Epithelial cell of esophagus (primary cell): ENCODE results near the gene ERFL.

Source experiments
- DNase-seq: peaks from one replicate; pipeline ENCODE4 v3.0.0; 2010; ENCODE audit warnings: low read depth
- H3K4me3 ChIP-seq: 2 replicates; pipeline ENCODE4 v1.5.1; 2011; ENCODE audit warnings: mild to moderate bottlenecking, low read length, control low read depth
- TF ChIP-seq, protein P1 (sequence below): IDR thresholded peaks from 2 replicates; pipeline ENCODE4 v1.5.1; 2011; ENCODE audit warnings: low read depth, mild to moderate bottlenecking, low read length, control low read depth, inconsistent platforms; ENCODE audit not compliant: insufficient read depth; ENCODE audit errors: missing control alignments

The ERFL gene

DNA sequence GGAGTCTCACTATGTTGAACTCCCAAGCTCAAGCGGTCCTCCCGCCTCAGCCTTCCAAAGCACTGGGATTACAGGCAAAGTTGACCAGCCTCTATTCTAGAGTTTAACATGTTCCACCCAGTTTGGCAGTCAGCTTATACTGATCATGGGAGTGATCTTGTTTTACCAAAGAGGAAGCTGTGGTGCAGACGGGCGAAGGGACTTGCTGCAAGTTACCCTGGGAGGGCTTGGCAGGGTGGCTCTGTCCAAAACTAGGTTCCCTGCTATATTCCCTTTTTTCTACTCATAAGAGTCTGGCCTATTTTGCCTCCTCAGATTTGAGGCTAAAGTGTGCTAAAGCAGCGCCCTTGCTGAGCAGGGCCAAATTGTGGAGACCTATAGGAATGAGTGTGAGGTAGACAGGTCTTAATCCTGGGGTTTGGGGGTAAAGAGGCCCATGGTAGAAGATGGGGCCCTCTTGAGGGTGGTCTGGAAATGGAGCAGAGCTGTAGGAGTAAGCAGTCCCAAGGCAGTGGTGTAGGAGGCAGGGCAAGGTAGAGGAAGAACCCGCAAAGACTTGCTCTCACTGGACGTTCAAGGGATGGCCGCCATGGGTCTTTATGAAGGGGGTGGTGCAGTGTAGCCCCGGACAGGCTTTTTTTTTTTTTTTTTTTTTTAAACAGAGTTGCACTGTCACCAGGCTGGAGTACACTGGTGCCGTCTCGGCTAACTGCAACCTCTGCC is 64.9 kb downstream of the ERFL start:
- TF ChIP-seq, protein P1, sequence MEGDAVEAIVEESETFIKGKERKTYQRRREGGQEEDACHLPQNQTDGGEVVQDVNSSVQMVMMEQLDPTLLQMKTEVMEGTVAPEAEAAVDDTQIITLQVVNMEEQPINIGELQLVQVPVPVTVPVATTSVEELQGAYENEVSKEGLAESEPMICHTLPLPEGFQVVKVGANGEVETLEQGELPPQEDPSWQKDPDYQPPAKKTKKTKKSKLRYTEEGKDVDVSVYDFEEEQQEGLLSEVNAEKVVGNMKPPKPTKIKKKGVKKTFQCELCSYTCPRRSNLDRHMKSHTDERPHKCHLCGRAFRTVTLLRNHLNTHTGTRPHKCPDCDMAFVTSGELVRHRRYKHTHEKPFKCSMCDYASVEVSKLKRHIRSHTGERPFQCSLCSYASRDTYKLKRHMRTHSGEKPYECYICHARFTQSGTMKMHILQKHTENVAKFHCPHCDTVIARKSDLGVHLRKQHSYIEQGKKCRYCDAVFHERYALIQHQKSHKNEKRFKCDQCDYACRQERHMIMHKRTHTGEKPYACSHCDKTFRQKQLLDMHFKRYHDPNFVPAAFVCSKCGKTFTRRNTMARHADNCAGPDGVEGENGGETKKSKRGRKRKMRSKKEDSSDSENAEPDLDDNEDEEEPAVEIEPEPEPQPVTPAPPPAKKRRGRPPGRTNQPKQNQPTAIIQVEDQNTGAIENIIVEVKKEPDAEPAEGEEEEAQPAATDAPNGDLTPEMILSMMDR, result no peak
- peak overlapping the region; percentile 1 for H3K4me3 ChIP-seq

DNA sequence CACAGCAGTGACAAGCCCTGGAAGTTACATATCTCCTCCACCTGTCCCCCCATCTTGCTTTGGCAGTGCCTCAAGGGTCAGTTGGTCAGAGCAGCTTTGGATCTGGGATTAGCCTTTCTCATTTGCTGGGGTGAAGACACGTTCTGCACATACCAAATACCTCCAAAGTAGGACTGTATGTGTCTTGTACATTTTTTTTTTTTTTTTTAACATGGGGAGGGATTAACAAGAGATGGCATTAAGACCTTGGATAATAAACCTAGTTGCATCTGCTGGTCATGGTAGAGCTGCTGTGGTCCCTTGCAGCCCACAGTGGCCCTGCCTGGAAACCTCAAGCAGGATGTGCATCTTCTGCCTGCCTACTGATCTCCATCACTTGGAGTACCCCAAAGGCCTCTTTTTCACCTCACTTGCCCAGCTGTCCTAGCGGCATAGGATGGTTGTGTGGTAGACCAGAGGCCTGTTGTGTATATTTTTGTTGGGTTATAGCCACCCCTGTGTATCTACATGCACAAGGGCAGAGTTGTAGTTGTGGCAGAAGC is 65.7 kb downstream of the ERFL start:
- H3K4me3 ChIP-seq, result peak overlapping the region; percentile 94
- TF ChIP-seq, protein P1, result no peak
- DNase-seq, result no peak

More for the DNA sequence above, 64.9 kb downstream of the ERFL start:
- no peak for DNase-seq

DNA sequence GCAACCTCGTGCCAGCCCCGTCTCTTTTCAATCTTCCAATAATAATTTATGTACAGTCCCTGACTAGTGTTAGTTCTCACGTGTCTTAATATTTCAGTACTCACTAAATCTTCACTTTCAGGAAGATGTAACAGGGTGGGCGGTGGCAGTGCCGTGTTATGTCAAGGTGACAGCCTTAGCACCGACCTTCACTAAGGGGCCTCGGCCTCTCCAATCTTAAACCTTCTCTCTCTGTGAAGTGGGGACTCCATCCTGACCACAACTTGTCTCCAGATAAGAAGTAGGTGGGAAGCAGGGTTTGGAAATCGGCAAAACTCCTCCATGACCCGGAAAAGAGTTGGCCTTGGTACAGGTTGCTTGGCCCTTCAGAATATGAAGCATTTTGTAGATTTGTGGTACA is 66.4 kb downstream of the ERFL start:
- no peak for DNase-seq
- TF ChIP-seq, protein P1, result no peak
- peak overlapping the region; percentile 94 for H3K4me3 ChIP-seq

DNA sequence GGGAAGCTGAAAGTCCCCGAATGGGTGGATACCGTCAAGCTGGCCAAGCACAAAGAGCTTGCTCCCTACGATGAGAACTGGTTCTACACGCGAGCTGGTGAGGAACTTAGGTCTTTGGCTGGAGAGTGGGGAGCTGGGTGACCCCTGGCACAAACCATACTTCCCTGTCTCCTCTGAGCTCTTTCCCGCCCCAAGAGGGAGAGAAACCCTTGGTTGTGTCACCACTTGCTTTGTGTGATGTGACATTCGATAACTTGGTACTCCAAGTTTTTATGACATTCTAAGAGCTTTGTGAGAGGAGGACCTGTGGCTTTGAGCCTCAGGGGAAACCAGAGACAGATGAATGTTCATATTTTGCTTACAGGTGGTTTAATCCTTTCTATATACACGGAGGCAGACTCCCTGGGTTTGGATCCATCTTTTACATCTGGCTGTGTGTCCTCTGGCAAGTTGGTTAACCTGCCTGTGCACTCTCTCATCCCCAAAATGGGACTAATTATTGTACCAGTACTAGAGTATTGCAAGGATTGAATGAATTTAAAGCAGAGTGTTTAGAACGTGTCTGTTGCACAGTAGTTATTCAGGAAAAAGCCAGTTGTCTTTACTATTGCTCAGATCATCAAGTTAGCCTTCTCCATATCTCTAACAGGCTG is 67.0 kb downstream of the ERFL start:
- peak; percentile 13 for DNase-seq
- peak overlapping the region; percentile 94 for H3K4me3 ChIP-seq
- TF ChIP-seq, protein P1, result no peak

DNA sequence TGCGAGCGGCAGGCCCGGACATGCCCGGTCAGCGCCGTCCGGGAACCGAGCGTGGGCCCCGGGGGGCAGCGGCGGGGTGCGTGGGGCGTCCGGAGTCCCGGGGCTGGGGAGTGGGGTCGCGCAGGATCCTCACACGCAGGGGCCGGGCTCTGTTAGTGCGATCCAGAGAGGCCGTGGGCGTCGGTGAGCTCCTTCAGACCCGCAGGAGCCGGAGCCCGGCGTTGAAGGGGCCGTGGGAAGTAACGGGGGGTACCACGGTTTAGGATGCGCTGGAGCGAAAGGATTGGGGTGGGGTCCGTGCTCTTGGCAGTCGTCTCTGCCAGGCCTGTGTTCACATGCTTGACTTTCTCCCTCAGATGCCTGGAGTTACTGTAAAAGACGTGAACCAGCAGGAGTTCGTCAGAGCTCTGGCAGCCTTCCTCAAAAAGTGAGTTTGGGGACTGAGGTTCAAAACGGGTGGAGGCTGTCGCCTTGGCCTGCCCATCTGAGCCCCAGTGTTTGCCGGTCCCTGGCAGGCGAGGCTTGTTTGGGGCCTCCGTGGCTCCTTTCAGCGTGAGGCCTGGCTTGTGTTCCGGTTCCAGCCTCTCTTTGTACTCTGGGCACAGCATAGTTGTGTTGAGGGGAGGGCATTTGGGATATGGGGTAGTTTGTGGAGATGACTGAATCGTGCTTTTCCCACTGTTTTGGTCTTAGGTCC is 67.7 kb downstream of the ERFL start:
- peak overlapping the region; percentile 94 for H3K4me3 ChIP-seq
- TF ChIP-seq, protein P1, result no peak
- no peak for DNase-seq

DNA sequence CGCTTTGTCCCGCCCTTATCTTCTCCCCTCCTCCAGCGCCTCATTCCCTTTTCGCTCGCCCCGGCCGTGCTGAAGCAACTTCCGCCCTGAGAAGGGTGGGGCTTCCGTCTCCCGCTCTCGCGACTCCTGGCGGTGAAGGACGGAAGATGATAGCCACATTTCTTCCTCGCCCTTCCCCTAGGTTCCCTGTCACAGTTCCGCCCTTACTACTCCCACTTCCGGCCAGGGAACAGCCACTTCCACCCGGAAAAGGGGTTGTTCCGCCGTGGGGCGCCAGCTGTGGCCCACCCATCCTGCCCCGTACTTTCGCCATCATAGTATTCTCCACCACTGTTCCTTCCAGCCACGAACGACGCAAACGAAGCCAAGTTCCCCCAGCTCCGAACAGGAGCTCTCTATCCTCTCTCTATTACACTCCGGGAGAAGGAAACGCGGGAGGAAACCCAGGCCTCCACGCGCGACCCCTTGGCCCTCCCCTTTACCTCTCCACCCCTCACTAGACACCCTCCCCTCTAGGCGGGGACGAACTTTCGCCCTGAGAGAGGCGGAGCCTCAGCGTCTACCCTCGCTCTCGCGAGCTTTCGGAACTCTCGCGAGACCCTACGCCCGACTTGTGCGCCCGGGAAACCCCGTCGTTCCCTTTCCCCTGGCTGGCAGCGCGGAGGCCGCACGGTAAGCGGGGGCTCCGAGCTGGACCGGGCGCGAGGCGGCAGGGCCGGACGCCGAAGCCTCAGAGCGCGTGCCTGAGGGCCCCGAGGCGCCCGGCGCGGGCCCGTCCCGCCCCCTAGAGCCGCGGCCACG is 68.4 kb downstream of the ERFL start, which contains the start of gene RPS19:
Gene RPS19, plus strand, starts transcription at position 638 of the 801 bp plus-strand sequence. CDS start 520 bp downstream, outside the sequence.
- TF ChIP-seq, protein P1, result peak; percentile 68

More for the DNA sequence above, 68.4 kb downstream of the ERFL start, which contains the start of gene RPS19:
- H3K4me3 ChIP-seq, result peak within 1 kb of the TSS; percentile 94
- peak; percentile 99 for DNase-seq
